B cell (primary cell): ENCODE measurements around the gene NDUFA13.

ENCODE experiments used
- CTCF ChIP-seq: fragments of 200-600 bp; IDR thresholded peaks from one replicate; pipeline ENCODE4 v1.8.0; 2022; ENCODE audit warnings: antibody characterized with exemption, mild to moderate bottlenecking
- EZH2 ChIP-seq: IDR thresholded peaks from 2 replicates; pipeline ENCODE4 v1.6.1; 2012; ENCODE audit warnings: borderline replicate concordance, low read depth, mild to moderate bottlenecking, moderate library complexity, low read length; ENCODE audit not compliant: insufficient read depth, poor library complexity, severe bottlenecking

- TF ChIP-seq CTCF (no peak), EZH2 (no peak)
Observed at GRCh38 chr19:19543101-19543500, 27.1 kb downstream of the NDUFA13 start.
